ENCODE results near the gene ADRA2C. TPM values are rescaled to one million over a fixed set of nuclear protein-coding genes. Genes with fewer than 3 reads are reported as not detected.

The ADRA2C gene
- total and polyA plus RNA-seq, 4 experiments from 2014 or later: not detected

DNA sequence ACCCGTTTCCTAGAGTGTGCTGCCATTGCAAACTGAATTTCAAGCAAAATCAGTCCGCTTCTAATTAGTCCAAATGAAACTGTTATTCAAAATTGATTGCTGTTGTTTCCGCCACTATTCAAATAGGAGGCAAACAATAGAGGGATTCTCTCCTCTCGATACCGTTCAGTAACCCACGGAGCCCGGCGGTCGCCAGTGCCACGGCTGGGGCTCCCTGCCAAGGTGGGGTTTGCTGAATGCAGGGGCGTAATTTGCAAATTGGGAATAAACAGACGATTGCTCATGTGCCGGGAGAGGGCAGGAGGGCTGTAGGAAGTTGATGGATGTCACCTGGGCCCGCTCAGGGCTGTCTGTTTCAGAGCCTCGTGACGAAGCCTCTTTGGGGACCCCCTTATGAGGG, 8.8 kb downstream of the ADRA2C start:
- H3K27me3 Mint-ChIP-seq: peaks cover 1 to 3% of the 10 kb centered on the region in 2 donors
- intact Hi-C loops (cut with micrococcal nuclease): no loop called here
- Histone ChIP-seq H3K27me3 (ENCODE audit: insufficient read depth, low read length) (no peaks in the 10 kb centered on the region), H3K4me1 (ENCODE audit: insufficient read depth, low read length) (no peaks in the 10 kb centered on the region), H3K36me3 (ENCODE audit: insufficient read depth, low read length) (no peaks in the 10 kb centered on the region), H3K9me3 (ENCODE audit: control insufficient read depth in 1 of 2, low read length in 2 of 2) (no peaks in the 10 kb centered on the region), H3K4me3 (ENCODE audit: low read length in 2 of 2) (no peak overlapping the region), H3K27ac (ENCODE audit: low read depth, low read length) (no peak overlapping the region)
- ChIA-PET POLR2A (ENCODE audit: partially characterized antibody) (no interaction called here), CTCF (ENCODE audit: partially characterized antibody) (no interaction called here)
- H3K4me3 Mint-ChIP-seq: no peak overlapping the region
- H3K9me3 Mint-ChIP-seq: peaks cover 0 to 2% (median 0%) of the 10 kb centered on the region in 8 donors
- H3K27ac Mint-ChIP-seq: no peak overlapping the region
- no peaks in the 10 kb centered on the region for H3K36me3 Mint-ChIP-seq
- no peaks in the 10 kb centered on the region for H3K4me1 Mint-ChIP-seq
- DNase-seq: no peak

DNA sequence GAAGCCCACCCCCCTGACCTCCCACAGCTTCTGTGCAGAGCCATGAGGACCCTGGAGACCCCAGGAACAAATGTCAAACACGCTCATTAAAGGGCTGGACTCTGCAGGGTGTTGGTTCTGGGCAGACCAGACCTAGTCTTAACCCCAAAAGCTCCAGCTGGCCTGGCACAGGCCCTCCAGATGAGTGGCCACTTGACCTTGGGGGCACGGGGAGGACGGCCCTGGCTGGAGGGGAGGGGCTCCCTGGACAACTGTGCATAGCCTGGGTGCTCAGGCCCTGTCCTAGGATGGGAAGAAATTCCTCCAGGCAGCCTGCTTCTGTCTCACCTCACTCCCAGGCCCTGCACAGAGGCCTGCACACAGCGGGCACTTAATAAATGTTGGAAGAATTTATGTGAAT, 9.4 kb downstream of the ADRA2C start:
- Mint-ChIP-seq H3K27ac (no peak overlapping the region), H3K4me3 (no peak overlapping the region), H3K9me3 (peaks cover 0 to 2% (median 0%) of the 10 kb centered on the region in 8 donors)

GRCh38 chr4:3776166-3777032, 10.2 kb downstream of the ADRA2C start:
- H3K27ac Mint-ChIP-seq: no peak overlapping the region
- no peak for DNase-seq
- no peaks in the 10 kb centered on the region for H3K4me1 Mint-ChIP-seq
- no peak overlapping the region for H3K4me3 ChIP-seq (ENCODE audit: low read length in 2 of 2)
- no peaks in the 10 kb centered on the region for H3K27me3 ChIP-seq (ENCODE audit: insufficient read depth, low read length)
- no peaks in the 10 kb centered on the region for H3K9me3 ChIP-seq (ENCODE audit: control insufficient read depth in 1 of 2, low read length in 2 of 2)
- intact Hi-C loops (cut with micrococcal nuclease): no loop called here
- H3K36me3 Mint-ChIP-seq: no peaks in the 10 kb centered on the region
- ChIA-PET CTCF (ENCODE audit: partially characterized antibody) (no interaction called here), POLR2A (ENCODE audit: partially characterized antibody) (no interaction called here)
- no peak overlapping the region for H3K27ac ChIP-seq (ENCODE audit: low read depth, low read length)
- peaks cover 1 to 3% of the 10 kb centered on the region in 2 donors for H3K27me3 Mint-ChIP-seq
- H3K36me3 ChIP-seq (ENCODE audit: insufficient read depth, low read length): no peaks in the 10 kb centered on the region
- H3K4me1 ChIP-seq (ENCODE audit: insufficient read depth, low read length): no peaks in the 10 kb centered on the region
- no peak overlapping the region for H3K4me3 Mint-ChIP-seq
- peaks cover 0 to 3% (median 0%) of the 10 kb centered on the region in 8 donors for H3K9me3 Mint-ChIP-seq

More for the DNA sequence above, 9.4 kb downstream of the ADRA2C start:
- peaks cover 1 to 3% of the 10 kb centered on the region in 2 donors for H3K27me3 Mint-ChIP-seq
- no peaks in the 10 kb centered on the region for H3K36me3 Mint-ChIP-seq
- Histone ChIP-seq H3K27me3 (ENCODE audit: insufficient read depth, low read length) (no peaks in the 10 kb centered on the region), H3K4me3 (ENCODE audit: low read length in 2 of 2) (no peak overlapping the region), H3K4me1 (ENCODE audit: insufficient read depth, low read length) (no peaks in the 10 kb centered on the region), H3K36me3 (ENCODE audit: insufficient read depth, low read length) (no peaks in the 10 kb centered on the region), H3K27ac (ENCODE audit: low read depth, low read length) (no peak overlapping the region), H3K9me3 (ENCODE audit: control insufficient read depth in 1 of 2, low read length in 2 of 2) (no peaks in the 10 kb centered on the region)
- CTCF ChIA-PET (ENCODE audit: partially characterized antibody): no interaction called here
- H3K4me1 Mint-ChIP-seq: no peaks in the 10 kb centered on the region
- DNase-seq: no peak
- intact Hi-C loops (cut with micrococcal nuclease): no loop called here
- POLR2A ChIA-PET (ENCODE audit: partially characterized antibody): no interaction called here

GRCh38 chr4:3777033-3777390, 10.8 kb downstream of the ADRA2C start:
- Mint-ChIP-seq H3K27ac (no peak overlapping the region), H3K36me3 (no peaks in the 10 kb centered on the region), H3K9me3 (peaks cover 0 to 3% (median 0%) of the 10 kb centered on the region in 8 donors), H3K4me3 (no peak overlapping the region), H3K27me3 (peaks cover 1 to 3% of the 10 kb centered on the region in 2 donors), H3K4me1 (no peaks in the 10 kb centered on the region)
- no peaks in the 10 kb centered on the region for H3K27me3 ChIP-seq (ENCODE audit: insufficient read depth, low read length)
- no peak overlapping the region for H3K27ac ChIP-seq (ENCODE audit: low read depth, low read length)
- POLR2A ChIA-PET (ENCODE audit: partially characterized antibody): no interaction called here
- no peaks in the 10 kb centered on the region for H3K36me3 ChIP-seq (ENCODE audit: insufficient read depth, low read length)
- H3K4me1 ChIP-seq (ENCODE audit: insufficient read depth, low read length): no peaks in the 10 kb centered on the region
- H3K4me3 ChIP-seq (ENCODE audit: low read length in 2 of 2): no peak overlapping the region
- CTCF ChIA-PET (ENCODE audit: partially characterized antibody): no interaction called here
- H3K9me3 ChIP-seq (ENCODE audit: control insufficient read depth in 1 of 2, low read length in 2 of 2): no peaks in the 10 kb centered on the region
- intact Hi-C loops (cut with micrococcal nuclease): no loop called here
- no peak for DNase-seq

DNA sequence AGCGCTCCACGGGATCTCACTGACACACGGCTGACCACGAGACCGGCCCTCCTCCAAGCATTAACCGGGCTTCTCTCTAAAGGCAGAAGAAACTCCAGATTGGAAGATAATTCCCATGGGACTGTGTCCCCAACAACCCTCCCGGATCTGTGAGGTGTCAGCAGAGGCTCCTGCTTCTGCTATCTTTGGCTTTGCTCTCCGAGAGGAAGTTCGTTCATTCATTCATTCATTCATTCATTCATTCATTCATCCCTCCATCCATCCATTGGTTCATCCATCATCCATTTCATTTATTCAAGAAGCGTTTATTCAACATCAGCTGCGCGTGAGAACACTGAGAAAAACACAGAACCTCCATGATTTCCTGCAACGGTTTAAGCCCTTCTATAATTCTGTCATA, 11.5 kb downstream of the ADRA2C start:
- peaks cover 1 to 3% of the 10 kb centered on the region in 2 donors for H3K27me3 Mint-ChIP-seq
- intact Hi-C loops (cut with micrococcal nuclease): no loop called here
- no peak overlapping the region for H3K4me3 ChIP-seq (ENCODE audit: low read length in 2 of 2)
- H3K4me1 ChIP-seq (ENCODE audit: insufficient read depth, low read length): no peaks in the 10 kb centered on the region
- H3K27ac Mint-ChIP-seq: no peak overlapping the region
- no peak overlapping the region for H3K27ac ChIP-seq (ENCODE audit: low read depth, low read length)
- no peaks in the 10 kb centered on the region for H3K27me3 ChIP-seq (ENCODE audit: insufficient read depth, low read length)
- no peak overlapping the region for H3K4me3 Mint-ChIP-seq
- no peaks in the 10 kb centered on the region for H3K36me3 Mint-ChIP-seq
- no peaks in the 10 kb centered on the region for H3K9me3 ChIP-seq (ENCODE audit: control insufficient read depth in 1 of 2, low read length in 2 of 2)
- POLR2A ChIA-PET (ENCODE audit: partially characterized antibody): no interaction called here
- DNase-seq: no peak
- CTCF ChIA-PET (ENCODE audit: partially characterized antibody): no interaction called here
- no peaks in the 10 kb centered on the region for H3K36me3 ChIP-seq (ENCODE audit: insufficient read depth, low read length)
- peaks cover 0 to 3% (median 0%) of the 10 kb centered on the region in 8 donors for H3K9me3 Mint-ChIP-seq
- no peaks in the 10 kb centered on the region for H3K4me1 Mint-ChIP-seq

GRCh38 chr4:3779509-3779908, 13.3 kb downstream of the ADRA2C start:
- Mint-ChIP-seq H3K27ac (no peak overlapping the region), H3K9me3 (peaks cover 0 to 3% (median 0%) of the 10 kb centered on the region in 8 donors), H3K27me3 (peaks cover 1 to 3% of the 10 kb centered on the region in 2 donors), H3K4me3 (no peak overlapping the region), H3K36me3 (no peaks in the 10 kb centered on the region), H3K4me1 (no peaks in the 10 kb centered on the region)
- Histone ChIP-seq H3K36me3 (ENCODE audit: insufficient read depth, low read length) (no peaks in the 10 kb centered on the region), H3K4me1 (ENCODE audit: insufficient read depth, low read length) (no peaks in the 10 kb centered on the region), H3K9me3 (ENCODE audit: control insufficient read depth in 1 of 2, low read length in 2 of 2) (no peaks in the 10 kb centered on the region), H3K4me3 (ENCODE audit: low read length in 2 of 2) (no peak overlapping the region), H3K27me3 (ENCODE audit: insufficient read depth, low read length) (no peaks in the 10 kb centered on the region), H3K27ac (ENCODE audit: low read depth, low read length) (no peak overlapping the region)
- POLR2A ChIA-PET (ENCODE audit: partially characterized antibody): no interaction called here
- no peak for DNase-seq
- CTCF ChIA-PET (ENCODE audit: partially characterized antibody): no interaction called here
- intact Hi-C loops (cut with micrococcal nuclease): no loop called here

- ChIA-PET POLR2A (ENCODE audit: partially characterized antibody) (no interaction called here), CTCF (ENCODE audit: partially characterized antibody) (no interaction called here)
- no peaks in the 10 kb centered on the region for H3K9me3 ChIP-seq (ENCODE audit: control insufficient read depth in 1 of 2, low read length in 2 of 2)
- no peaks in the 10 kb centered on the region for H3K36me3 ChIP-seq (ENCODE audit: insufficient read depth, low read length)
- Mint-ChIP-seq H3K27ac (no peak overlapping the region), H3K36me3 (no peaks in the 10 kb centered on the region), H3K27me3 (peaks cover 1 to 3% of the 10 kb centered on the region in 2 donors), H3K4me3 (no peak overlapping the region), H3K9me3 (peaks cover 0 to 3% (median 0%) of the 10 kb centered on the region in 8 donors), H3K4me1 (no peaks in the 10 kb centered on the region)
- DNase-seq: no peak
- no peaks in the 10 kb centered on the region for H3K27me3 ChIP-seq (ENCODE audit: insufficient read depth, low read length)
- intact Hi-C loops (cut with micrococcal nuclease): no loop called here
- no peaks in the 10 kb centered on the region for H3K4me1 ChIP-seq (ENCODE audit: insufficient read depth, low read length)
- no peak overlapping the region for H3K27ac ChIP-seq (ENCODE audit: low read depth, low read length)
- no peak overlapping the region for H3K4me3 ChIP-seq (ENCODE audit: low read length in 2 of 2)
These were observed 14.4 kb downstream of the ADRA2C start for GRCh38 chr4:3780347-3781171.

Data from CD4-positive, alpha-beta memory T cell (primary cell).